Upper lobe of left lung (tissue), 6 donors: ENCODE results near the gene STAP2. TPM values are rescaled to one million over a fixed set of nuclear protein-coding genes. Genes with fewer than 3 reads are reported as not detected.
A peak's percentile ranks its signal among the peaks of the same experiment; 100 is the strongest.

Source experiments
- ATAC-seq, 2 donors: fragments of 200-7000 bp; cut with Tn5 transposase; one replicate each; pipeline ENCODE4 v1.9.1; 2022; ENCODE audit warnings: mild to moderate bottlenecking in 2 of 2, moderate library complexity in 2 of 2; ENCODE audit not compliant: low FRiP score in 2 of 2
- DNase-seq, 2 donors: peaks; one replicate each; pipeline ENCODE4 v3.0.0-alpha.2; 2019 to 2020
- H3K27ac ChIP-seq, 4 donors: fragments of 200-600 bp; sonication (generic); one replicate each; pipeline ENCODE4 v1.5.1; 2016 to 2019
- H3K27me3 ChIP-seq, 4 donors: fragments of 200-600 bp; sonication (generic); one replicate each; pipeline ENCODE4 v1.5.1; 2017 to 2019
- H3K36me3 ChIP-seq, 4 donors: fragments of 200-600 bp; sonication (generic); one replicate each; pipeline ENCODE4 v1.5.1; 2016 to 2019
- H3K4me1 ChIP-seq, 4 donors: fragments of 200-600 bp; sonication (generic); one replicate each; pipeline ENCODE4 v1.5.1; 2018 to 2019
- H3K4me3 ChIP-seq, 4 donors: fragments of 200-600 bp; sonication (generic); one replicate each; pipeline ENCODE4 v1.5.1; 2017 to 2019; ENCODE audit warnings: mild to moderate bottlenecking in 2 of 4, moderate library complexity in 1 of 4
- H3K9me3 ChIP-seq, 4 donors: fragments of 200-600 bp; sonication (generic); one replicate each; pipeline ENCODE4 v1.5.1; 2018 to 2019
- EP300 ChIP-seq, 4 donors: sonication (generic); formaldehyde crosslinking; IDR thresholded peaks; one replicate each; pipeline ENCODE4 v1.5.1; 2017; ENCODE audit warnings: antibody characterized with exemption in 4 of 4, control low read depth in 2 of 4
- POLR2A ChIP-seq, 4 donors: fragments of 450-650 bp; IDR thresholded peaks; one replicate each; pipeline ENCODE4 v1.5.1; 2016 to 2017; ENCODE audit warnings: antibody characterized with exemption in 4 of 4, mild to moderate bottlenecking in 2 of 4
- POLR2AphosphoS5 ChIP-seq, 2 donors: sonication (generic); formaldehyde crosslinking; IDR thresholded peaks; one replicate each; pipeline ENCODE4 v1.5.1; 2017; ENCODE audit warnings: antibody characterized with exemption in 2 of 2
- WGBS, 2 donors: methylation state at CpG; one replicate each; pipeline ENCODE4 v1.1.5; 2017 to 2018; 5-methylcytosine and 5-hydroxymethylcytosine counted together
- total RNA-seq, 6 donors: library from RNA; depleted of rRNA in 4 of 6; stranded (reverse); fragments of >200 nt in 4 of 6; gene quantifications; one replicate each; pipeline versions ENCODE4 v1.1.0 to v1.2.1, GENCODE V29; 2016 to 2021
- TF ChIP-seq, protein P1 (sequence below), 6 experiments: fragments of 450-650 bp in 4 of 6; fragments of 200-600 bp in 2 of 6; sonication (generic) in 2 of 6; IDR thresholded peaks; one replicate each; pipeline ENCODE4 v1.5.1; 2016 to 2019; ENCODE audit warnings: antibody characterized with exemption in 6 of 6
- donor health status: DM: no; HTN: no; CAD: no; lungs with moderate emphysema.
- donor health status: DM: no; HTN: yes; CAD: no; lungs with severe emphysema.

STAP2 gene
- total RNA-seq, 6 donors from 2014 or later: 11.2 to 39.8 (median 14.7) TPM

DNA sequence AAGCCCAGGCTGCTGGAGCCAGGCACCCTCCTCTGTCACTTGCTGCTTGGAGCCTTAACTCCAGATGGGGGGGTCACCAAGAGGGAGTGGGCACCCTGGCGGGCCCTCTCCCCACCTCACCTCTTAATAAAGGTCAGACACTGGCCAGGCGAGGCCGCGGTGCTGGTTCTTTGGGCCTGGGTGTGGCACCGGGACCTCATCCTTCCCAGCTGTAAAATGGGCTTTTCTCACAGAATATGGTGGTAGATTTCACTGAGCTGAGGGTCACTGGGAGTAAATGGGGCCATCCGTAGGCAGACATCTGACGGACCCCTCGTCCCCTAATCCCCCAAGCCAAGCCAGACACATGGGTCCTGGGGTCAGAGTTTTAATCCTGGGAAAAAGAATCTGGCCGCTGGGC lies 14.9 kb downstream of the STAP2 start:
- H3K27ac ChIP-seq: no peak overlapping the region
- TF ChIP-seq, protein P1, sequence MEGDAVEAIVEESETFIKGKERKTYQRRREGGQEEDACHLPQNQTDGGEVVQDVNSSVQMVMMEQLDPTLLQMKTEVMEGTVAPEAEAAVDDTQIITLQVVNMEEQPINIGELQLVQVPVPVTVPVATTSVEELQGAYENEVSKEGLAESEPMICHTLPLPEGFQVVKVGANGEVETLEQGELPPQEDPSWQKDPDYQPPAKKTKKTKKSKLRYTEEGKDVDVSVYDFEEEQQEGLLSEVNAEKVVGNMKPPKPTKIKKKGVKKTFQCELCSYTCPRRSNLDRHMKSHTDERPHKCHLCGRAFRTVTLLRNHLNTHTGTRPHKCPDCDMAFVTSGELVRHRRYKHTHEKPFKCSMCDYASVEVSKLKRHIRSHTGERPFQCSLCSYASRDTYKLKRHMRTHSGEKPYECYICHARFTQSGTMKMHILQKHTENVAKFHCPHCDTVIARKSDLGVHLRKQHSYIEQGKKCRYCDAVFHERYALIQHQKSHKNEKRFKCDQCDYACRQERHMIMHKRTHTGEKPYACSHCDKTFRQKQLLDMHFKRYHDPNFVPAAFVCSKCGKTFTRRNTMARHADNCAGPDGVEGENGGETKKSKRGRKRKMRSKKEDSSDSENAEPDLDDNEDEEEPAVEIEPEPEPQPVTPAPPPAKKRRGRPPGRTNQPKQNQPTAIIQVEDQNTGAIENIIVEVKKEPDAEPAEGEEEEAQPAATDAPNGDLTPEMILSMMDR (IDR thresholded peaks at IDR 0.05): no peak
- TF ChIP-seq POLR2AphosphoS5 (IDR thresholded peaks at IDR 0.05): no peak
- no peak for TF ChIP-seq POLR2A (IDR thresholded peaks at IDR 0.05)
- no peak for TF ChIP-seq EP300 (IDR thresholded peaks at IDR 0.05)

DNA sequence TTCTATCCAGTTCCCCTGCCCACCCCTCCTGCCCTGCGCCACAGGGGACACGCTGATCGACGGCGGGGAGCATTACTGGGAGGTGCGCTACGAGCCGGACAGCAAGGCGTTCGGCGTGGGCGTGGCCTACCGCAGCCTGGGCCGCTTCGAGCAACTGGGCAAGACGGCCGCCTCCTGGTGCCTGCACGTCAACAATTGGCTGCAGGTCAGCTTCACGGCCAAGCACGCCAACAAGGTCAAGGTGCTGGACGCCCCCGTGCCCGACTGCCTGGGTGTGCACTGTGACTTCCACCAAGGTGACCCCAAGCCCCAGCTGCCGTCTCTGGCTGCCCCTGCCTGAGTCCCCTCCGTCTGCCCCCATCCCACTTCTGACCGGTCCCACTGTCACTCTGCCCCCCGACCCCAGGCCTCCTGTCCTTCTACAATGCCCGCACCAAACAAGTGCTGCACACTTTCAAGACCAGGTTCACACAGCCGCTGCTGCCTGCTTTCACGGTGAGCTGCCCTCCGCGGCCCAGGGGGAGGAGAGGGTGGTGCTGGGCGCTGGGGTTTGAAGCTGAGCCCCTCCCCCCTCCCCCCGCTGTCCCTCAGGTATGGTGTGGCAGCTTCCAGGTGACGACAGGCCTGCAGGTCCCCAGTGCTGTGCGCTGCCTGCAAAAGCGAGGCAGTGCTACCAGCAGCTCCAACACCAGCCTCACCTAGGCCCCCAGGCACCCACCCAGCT lies 15.5 kb downstream of the STAP2 start:
- Histone ChIP-seq H3K4me3 (no peak overlapping the region), H3K9me3 (no peaks in the 10 kb centered on the region), H3K27me3 (no peaks in the 10 kb centered on the region), H3K27ac (no peak overlapping the region), H3K4me1 (peaks cover 14 to 15% (median 14%) of the 10 kb centered on the region in 4 donors), H3K36me3 (no peaks in the 10 kb centered on the region)
- DNase-seq: peak in 1 of 2 donors; percentile 78
- ATAC-seq: no peak
- TF ChIP-seq EP300 (IDR thresholded peaks at IDR 0.05) (no peak), POLR2A (IDR thresholded peaks at IDR 0.05) (no peak), POLR2AphosphoS5 (IDR thresholded peaks at IDR 0.05) (no peak)
- TF ChIP-seq, protein P1 (IDR thresholded peaks at IDR 0.05): no peak
- WGBS, 2 donors: 75 to 80% methylated on average over 5 to 27 of the region's 37 CpGs

More for the DNA sequence above, 14.9 kb downstream of the STAP2 start:
- 96% methylated on average over 8 to 9 of the region's 9 CpGs for WGBS, 2 donors
- DNase-seq: no peak
- H3K36me3 ChIP-seq: no peaks in the 10 kb centered on the region
- no peak overlapping the region for H3K4me3 ChIP-seq
- H3K9me3 ChIP-seq: no peaks in the 10 kb centered on the region
- no peak for ATAC-seq
- no peaks in the 10 kb centered on the region for H3K27me3 ChIP-seq
- H3K4me1 ChIP-seq: peaks cover 16 to 19% (median 18%) of the 10 kb centered on the region in 4 donors

DNA sequence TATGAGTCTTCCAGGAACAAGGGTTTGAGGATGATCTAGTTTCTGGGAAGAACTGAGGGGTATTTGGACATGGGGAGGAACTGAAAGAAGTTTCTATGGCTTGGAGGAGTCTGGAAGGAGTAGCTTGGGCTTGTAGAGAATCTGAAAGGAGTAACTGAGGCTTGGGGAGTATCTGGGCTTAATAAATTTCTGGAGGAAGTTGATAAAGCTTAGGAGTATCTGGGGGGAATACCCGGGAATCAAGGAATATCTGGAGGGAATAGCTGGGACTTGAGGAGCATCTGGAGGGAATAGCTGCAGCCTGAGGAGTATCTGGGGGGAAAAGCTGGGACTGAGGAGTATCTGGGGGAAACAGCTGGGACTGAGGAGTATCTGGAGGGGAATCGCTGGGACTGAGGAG lies 18.2 kb downstream of the STAP2 start:
- H3K36me3 ChIP-seq: no peaks in the 10 kb centered on the region
- no peaks in the 10 kb centered on the region for H3K27me3 ChIP-seq
- no peaks in the 10 kb centered on the region for H3K9me3 ChIP-seq
- H3K4me3 ChIP-seq: no peak overlapping the region
- WGBS, 2 donors: 97 to 100% methylated on average over 2 of the region's 2 CpGs
- TF ChIP-seq EP300 (IDR thresholded peaks at IDR 0.05) (no peak), POLR2A (IDR thresholded peaks at IDR 0.05) (no peak), POLR2AphosphoS5 (IDR thresholded peaks at IDR 0.05) (no peak)
- TF ChIP-seq, protein P1 (IDR thresholded peaks at IDR 0.05): no peak
- DNase-seq (no peak), ATAC-seq (no peak)
- no peak overlapping the region for H3K27ac ChIP-seq
- H3K4me1 ChIP-seq: no peaks in the 10 kb centered on the region

DNA sequence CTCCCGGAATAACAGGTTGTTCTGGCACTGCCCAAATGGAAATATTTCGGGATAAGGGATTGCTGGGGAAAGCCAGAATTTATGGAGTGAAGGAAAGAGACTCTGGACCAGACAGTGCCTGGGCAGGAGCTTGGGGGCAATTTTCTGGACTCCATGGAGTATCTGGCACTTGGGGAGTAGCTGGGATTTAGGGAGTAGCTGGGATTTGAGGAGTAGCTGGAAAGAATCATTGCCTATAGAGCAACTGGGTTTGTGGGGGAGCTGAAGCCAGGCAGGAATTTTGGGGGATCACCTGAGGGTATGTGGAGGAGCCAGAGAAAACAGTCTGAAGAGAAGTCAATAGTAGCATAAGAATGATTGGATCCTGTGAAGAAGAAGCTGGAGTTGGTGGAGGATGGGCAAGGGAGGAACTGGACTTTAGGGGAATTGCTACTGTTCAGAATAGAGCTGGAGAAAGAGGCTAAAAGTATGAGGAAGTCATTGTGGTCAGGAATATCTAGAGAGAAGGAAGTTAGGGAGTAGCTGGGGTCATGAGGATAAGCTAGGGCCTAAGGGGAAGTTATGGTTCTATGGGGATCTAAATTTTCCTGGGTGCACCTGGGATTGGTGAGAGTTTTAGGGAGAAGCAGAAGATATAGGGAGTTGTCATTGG lies 19.4 kb downstream of the STAP2 start:
- no peak for DNase-seq
- 94 to 100% methylated on average over 2 of the region's 2 CpGs for WGBS, 2 donors
- TF ChIP-seq POLR2AphosphoS5 (IDR thresholded peaks at IDR 0.05) (no peak), EP300 (IDR thresholded peaks at IDR 0.05) (no peak)
- Histone ChIP-seq H3K27ac (no peak overlapping the region), H3K27me3 (no peaks in the 10 kb centered on the region), H3K9me3 (no peaks in the 10 kb centered on the region), H3K4me1 (peaks cover 0 to 4% (median under 1%) of the 10 kb centered on the region in 4 donors), H3K4me3 (no peak overlapping the region), H3K36me3 (no peaks in the 10 kb centered on the region)
- no peak for ATAC-seq

DNA sequence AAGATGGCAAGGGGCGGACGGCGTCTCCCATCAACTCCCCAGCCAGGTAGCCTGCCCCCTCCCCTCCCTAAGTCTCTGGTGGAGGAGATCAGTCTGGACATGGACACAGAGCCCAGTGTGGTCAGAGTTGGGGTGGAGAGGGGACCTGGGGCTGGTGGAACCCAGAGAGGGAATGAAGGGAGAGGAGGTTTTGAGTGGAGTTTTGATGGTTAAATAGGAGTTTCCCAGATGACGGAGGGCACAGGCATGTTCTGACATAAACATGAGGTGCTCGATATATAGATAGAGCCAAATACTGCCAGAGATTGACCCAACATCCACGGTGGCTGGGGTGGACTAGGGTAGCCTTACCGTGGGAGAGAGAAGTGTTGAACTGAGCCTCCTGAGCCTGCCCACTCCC lies 20.2 kb downstream of the STAP2 start:
- ATAC-seq (no peak), DNase-seq (no peak)
- TF ChIP-seq POLR2AphosphoS5 (IDR thresholded peaks at IDR 0.05) (no peak), EP300 (IDR thresholded peaks at IDR 0.05) (no peak), POLR2A (IDR thresholded peaks at IDR 0.05) (no peak)
- TF ChIP-seq, protein P1 (IDR thresholded peaks at IDR 0.05): no peak
- Histone ChIP-seq H3K36me3 (no peaks in the 10 kb centered on the region), H3K4me1 (peaks cover 0 to 8% (median 4%) of the 10 kb centered on the region in 4 donors), H3K27me3 (no peaks in the 10 kb centered on the region), H3K9me3 (no peaks in the 10 kb centered on the region), H3K27ac (no peak overlapping the region), H3K4me3 (no peak overlapping the region)
- 93 to 95% methylated on average over 7 of the region's 7 CpGs for WGBS, 2 donors
